Embryonic facial prominence (tissue), 1 donor: ENCODE data around the gene ZNF853.
"Not testable (repeated sequence)": the region's sequence is repeated elsewhere in the genome, so short reads cannot be mapped to it uniquely, and the experiment has no call there.

Experiments used
- DNase-seq: peaks from one replicate; pipeline ENCODE4 v3.0.0-alpha.2; 2016; ENCODE audit errors: extremely low spot score

ZNF853 gene

GRCh38 chr7:6652446-6653011 lies 37.1 kb downstream of the ZNF853 start:
- no peak for DNase-seq

- DNase-seq: no peak
Observed at GRCh38 chr7:6653071-6654003, 37.9 kb downstream of the ZNF853 start.

GRCh38 chr7:6654113-6654841 lies 38.9 kb downstream of the ZNF853 start:
- DNase-seq: no peak

- no peak for DNase-seq
Observed at GRCh38 chr7:6654842-6655610, 39.6 kb downstream of the ZNF853 start.

GRCh38 chr7:6655636-6656385 lies 40.4 kb downstream of the ZNF853 start:
- no peak for DNase-seq

GRCh38 chr7:6656413-6656812 lies 41.0 kb downstream of the ZNF853 start:
- DNase-seq: no peak

GRCh38 chr7:6658618-6659345 lies 43.4 kb downstream of the ZNF853 start:
- DNase-seq: no peak

GRCh38 chr7:6670851-6671250 lies 55.4 kb downstream of the ZNF853 start:
- DNase-seq: not testable (repeated sequence)
